G401 (cell line): Measurements from ENCODE around the gene UNC93B1. TPM values are rescaled to one million over a fixed set of nuclear protein-coding genes. Genes with fewer than 3 reads are reported as not detected.

Source experiments
- DNase-seq: peaks from one replicate; pipeline ENCODE4 v3.0.0-alpha.2; 2015; ENCODE audit warnings: low spot score
- in situ Hi-C: cut with HindIII; loops from 2 replicates; pipeline ENCODE4 v1.10.0; 2016; ENCODE audit warnings: low sequenced_read_pairs, mixed read lengths
- total RNA-seq: library from RNA; depleted of rRNA; stranded (reverse); fragments of >200 nt; shearing (Covaris generic); gene quantifications from 2 replicates; pipeline ENCODE4 v1.2.3, GENCODE V29; 2014

UNC93B1 gene
- total RNA-seq, 1 experiment from 2014 or later: 17.8 TPM

DNA sequence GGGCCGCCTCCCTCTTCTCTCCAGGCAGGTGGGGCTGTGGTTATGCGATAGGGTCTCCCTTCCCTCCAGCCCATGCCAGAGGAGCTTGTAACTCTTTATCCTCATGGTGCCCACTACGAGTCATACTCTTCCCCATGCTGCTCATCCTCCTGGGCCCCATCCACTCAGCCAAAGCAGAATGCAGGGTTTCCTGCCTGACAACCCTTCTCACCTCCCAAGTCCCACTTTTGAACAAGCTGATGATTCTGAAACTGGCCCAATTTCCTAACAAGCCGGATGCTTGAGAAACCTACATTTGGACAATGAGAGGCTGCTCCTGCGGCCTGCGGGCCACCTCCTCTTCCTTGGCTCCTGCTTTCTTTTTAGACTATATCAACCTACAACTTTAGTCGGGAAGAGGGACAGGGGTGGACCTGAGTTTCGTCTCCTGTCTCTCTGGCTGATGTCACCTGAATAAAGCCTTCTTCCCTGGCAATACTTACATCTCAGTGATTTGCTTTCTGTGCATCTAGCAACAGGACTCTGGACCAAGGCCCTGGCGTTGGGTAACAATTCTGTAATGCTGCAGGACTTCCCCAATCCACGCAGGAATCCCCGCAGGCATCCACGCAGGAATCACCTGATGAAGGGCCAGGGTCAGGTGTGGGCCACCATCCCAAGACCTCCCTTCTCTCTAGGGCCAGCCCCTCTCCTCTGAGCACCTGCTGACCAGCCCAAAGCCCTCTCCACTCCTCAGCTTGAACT is 25.1 kb upstream of the UNC93B1 start:
- DNase-seq: no peak
- in situ Hi-C loops: no loop called here

DNA sequence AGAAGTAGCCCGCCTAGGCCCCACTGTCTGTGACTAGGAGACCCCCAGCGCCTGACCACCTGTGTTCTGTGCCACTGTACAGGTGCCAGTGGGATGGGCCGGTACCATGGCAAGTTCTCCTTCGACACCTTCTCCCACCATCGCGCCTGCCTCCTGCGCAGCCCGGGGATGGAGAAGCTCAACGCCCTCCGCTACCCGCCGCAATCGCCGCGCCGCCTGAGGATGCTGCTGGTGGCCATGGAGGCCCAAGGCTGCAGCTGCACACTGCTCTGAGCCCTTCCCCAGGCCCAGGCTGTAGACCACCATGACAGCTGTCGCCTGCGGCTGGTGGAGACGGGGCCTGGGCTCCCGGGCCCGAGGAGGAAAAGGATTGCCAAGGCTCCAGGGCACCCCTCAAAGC is 23.8 kb upstream of the UNC93B1 start:
- in situ Hi-C loops: no loop called here
- DNase-seq: no peak

DNA sequence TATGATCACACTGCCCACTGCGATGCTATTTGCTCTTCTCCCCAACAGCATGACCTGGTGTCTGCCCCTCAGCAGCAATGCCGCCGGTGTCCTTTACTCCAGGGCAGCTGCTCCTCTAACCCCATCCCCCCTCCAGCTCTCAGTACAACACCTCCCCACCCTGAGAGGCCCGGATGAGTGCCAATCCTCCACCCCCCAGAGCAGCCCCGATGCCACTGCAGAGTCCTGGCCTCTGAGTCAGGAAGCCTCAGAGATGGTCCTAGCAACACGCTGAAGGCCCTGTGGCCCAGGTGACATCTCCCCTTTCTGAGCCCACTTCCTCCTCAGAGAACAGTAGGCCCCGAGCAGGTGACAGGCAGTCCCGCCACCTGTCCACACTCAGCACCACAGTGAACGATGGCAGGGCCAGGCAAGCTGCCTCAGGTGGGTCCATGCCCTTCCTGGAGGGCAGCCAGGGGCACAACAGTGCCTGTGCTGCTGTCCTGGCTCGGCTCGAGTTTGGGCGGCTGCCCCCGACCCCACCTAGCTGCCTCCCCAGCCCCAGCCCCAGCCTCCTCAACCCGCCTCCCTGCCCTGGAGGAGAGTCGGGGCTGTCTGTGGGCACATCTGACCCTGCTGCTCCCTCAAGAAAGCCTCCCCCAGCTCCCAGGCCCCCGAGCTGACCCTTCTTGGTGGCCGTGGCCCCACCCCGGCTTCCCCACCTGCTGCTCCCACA is 22.7 kb upstream of the UNC93B1 start:
- DNase-seq: no peak
- in situ Hi-C loops: no loop called here

DNA sequence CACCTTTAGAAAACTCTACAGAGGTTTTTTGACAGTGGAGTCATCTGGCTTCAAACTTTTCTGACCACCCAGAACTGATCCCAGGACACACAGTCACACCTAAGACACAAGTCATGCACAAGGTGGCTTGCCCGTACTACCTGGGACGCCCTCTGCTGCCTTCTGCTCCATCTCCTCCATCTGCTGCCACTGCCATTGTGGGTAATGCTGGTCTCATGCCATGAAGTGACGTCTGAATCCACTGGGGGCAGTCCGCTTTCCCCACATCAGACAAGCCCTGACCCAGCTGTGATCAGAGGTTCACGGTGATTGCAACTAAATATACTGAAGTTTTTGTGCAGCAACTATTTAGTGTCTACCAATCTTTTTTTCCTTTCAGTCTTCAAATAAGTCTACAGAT is 21.1 kb upstream of the UNC93B1 start:
- DNase-seq: no peak
- in situ Hi-C loops: no loop called here

DNA sequence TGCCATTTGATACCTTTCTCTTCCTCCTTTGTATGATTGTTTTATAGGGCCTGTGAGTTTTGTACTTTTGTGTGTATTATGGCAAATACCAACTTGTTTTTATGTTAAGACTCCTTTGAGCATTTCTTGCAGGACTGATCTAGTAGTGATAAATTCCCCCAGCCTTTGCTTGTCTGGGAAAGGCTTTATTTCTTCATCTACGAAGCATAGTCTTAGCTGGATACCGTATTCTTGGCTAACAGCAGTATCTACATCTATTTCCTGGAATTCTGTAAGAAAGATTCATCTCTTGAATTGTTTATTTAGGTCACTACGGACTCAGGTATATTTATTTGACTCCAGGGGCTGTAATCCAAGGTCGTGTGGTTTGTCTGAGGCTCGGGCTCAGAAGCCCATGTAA is 20.6 kb upstream of the UNC93B1 start:
- in situ Hi-C loops: no loop called here
- no peak for DNase-seq

DNA sequence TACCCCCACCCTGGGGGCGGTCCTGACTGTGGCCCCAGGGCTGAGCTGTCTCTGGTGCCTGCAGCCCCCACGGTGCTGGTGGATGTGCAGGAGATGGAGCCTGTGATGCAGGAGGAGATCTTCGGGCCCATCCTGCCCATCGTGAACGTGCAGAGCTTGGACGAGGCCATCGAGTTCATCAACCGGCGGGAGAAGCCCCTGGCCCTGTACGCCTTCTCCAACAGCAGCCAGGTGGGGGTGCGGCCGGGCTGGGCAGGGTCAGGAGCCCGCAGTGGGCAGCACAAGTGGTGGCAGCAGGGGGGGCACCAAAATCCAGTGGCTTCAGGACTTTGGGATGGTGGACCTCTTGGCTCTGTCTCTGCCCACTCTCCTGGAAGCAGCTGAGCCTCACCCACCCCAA is 18.6 kb upstream of the UNC93B1 start:
- DNase-seq: no peak
- in situ Hi-C loops: no loop called here

DNA sequence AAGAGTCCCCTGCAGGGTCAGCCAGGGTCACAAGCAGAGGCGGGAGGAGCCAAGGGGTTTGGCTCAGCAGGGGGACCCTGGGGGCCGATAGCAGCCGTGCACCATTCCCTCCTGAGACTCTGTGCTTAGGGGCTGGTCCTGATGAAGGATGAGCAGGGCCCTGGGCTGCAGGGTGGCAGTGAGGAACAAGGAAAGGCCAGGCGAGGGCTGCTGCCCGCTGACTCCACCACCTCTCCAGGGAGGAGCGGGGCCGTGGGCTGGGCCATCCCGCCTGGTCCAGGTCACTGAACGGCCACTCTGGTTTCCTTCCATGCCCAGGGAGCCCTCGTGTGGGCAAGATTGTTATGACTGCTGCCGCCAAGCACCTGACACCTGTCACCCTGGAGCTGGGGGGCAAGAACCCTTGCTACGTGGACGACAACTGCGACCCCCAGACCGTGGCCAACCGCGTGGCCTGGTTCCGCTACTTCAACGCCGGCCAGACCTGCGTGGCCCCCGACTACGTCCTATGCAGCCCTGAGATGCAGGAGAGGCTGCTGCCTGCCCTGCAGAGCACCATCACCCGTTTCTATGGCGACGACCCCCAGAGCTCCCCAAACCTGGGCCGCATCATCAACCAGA is 17.4 kb upstream of the UNC93B1 start:
- in situ Hi-C loops: no loop called here
- no peak for DNase-seq

DNA sequence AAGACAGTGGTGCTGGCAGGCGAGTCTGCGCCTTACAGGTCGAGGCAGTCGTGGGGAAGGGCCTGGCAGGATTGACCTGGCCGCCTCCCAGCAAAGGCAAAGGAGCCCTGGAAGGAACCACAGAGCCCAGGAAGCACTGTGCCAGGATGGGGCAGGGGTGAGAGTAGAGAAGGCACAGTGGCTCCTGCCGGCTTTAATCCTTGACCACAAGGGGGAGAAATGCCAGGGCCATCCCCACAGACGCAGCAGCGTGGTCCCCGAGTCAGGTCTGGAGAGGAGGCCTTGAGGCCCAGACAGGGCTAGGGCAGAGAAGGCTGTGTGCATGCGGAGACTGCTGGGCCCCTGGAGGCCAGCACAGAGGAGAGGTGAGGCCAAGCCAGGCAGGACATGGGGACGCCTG is 16.7 kb upstream of the UNC93B1 start:
- in situ Hi-C loops: no loop called here
- DNase-seq: no peak

DNA sequence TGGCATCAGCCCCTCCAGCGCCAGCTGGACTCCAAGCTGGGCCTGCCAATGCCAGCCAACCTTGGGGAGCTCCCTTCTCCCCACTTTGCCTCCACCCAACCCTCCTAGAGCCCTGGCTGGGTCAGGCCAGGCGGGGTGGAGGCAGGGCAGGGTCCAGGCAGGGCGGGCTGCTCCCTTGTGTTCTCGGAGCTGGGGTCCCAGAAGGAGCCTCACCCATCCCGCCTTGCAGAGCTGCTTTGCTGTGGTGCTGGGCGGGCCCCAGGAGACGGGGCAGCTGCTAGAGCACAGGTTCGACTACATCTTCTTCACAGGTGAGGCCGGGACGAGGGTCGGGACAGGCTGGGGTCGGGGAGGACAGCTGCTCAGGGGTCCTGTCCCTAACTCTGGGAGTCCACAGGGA is 15.6 kb upstream of the UNC93B1 start:
- no peak for DNase-seq
- in situ Hi-C loops: no loop called here

DNA sequence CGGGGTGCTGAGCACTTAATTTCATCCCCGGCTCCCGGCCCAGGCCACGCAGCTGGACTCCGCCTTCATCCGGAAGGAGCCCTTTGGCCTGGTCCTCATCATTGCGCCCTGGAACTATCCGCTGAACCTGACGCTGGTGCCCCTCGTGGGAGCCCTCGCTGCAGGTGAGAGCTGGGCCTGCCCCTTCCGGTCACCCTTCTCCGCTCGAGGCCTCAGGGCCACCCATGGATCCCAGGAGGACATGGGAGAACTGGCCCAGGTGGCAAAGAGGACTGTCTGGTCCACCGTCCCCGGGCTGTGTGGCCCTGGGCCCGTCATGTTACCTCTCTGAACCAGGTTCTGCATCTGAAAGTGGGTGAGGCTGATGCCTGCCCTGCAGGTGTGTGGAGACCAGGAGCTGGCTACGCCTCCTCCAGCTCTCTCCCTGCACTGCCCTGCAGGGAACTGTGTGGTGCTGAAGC is 14.9 kb upstream of the UNC93B1 start:
- DNase-seq: no peak
- in situ Hi-C loops: no loop called here

DNA sequence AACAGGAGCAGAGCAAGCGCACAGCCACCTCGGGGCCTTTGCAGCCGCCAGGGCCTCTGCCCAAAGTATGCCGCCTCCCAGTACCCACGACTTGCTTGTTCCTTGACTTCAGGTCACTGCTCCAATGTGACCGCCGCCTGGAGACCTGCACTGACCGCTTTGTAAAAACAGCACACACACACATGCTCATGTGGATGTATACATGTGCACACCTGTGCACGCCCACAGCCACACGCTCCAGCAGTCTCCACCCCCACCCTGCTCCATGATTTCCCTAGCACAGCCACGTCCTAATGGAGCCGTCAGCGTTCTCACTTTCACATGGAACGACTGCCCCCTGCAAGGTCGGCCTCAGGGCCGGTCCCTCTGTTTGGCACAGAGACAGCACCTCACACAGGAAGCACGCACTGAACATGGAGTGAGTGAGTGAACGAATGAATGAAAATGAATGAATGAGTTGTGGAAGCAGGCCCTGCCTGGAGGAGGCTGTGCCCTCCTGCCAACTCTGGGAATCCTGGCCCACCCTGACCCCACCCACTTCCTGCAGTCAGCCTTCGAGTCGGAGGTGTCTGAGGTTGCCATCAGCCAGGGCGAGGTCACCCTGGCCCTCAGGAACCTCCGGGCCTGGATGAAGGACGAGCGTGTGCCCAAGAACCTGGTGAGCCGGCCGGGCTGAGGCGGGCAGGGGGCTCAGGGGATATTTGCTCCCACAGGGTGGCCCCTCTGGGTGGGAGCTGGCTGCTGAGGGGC is 14.3 kb upstream of the UNC93B1 start:
- in situ Hi-C loops: no loop called here
- no peak for DNase-seq

DNA sequence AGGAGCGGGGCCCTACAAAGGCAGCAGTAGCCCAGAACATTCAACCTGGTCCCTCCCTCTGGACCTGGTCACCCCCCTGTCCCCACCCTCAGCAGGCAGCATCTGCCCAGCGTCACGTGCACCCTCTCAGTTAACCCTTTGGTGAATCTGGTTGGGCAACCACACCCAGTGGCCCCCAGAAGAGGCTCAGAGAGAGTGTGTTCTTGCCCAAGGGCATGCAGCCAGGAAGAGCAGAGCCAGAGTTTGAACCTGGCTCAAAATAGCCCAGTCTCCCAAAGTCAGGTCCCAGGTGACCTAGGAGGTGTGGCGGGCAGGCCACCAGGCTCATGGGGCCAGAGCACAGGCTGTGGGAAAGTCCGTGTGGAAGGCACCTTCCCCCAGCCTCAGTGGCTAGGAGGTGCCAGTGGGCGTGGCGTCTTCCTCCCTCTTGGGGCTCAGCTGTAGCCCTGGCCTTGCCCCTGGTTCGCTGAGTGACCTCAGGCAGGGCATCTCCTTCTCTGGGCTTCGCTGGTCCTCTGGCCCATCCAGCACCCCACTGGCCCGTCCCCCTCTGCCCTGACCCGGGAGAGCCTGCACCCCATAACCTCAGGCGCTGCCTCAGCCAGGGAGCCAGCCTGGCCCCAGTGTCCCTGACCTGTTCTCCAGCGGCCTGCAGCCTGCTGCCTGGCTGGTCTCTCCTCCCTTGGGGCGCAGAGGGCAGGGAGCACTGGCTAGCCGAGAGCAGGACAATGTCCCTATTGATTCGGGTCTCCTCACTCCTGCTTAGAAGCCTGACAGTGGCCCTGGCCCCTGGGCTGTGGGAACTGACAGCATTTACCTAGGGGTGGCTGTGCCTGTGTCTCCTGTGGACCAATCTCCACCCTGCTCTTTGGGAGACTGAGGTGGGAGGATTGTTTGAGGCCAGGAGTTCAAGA is 13.3 kb upstream of the UNC93B1 start:
- no peak for DNase-seq

DNA sequence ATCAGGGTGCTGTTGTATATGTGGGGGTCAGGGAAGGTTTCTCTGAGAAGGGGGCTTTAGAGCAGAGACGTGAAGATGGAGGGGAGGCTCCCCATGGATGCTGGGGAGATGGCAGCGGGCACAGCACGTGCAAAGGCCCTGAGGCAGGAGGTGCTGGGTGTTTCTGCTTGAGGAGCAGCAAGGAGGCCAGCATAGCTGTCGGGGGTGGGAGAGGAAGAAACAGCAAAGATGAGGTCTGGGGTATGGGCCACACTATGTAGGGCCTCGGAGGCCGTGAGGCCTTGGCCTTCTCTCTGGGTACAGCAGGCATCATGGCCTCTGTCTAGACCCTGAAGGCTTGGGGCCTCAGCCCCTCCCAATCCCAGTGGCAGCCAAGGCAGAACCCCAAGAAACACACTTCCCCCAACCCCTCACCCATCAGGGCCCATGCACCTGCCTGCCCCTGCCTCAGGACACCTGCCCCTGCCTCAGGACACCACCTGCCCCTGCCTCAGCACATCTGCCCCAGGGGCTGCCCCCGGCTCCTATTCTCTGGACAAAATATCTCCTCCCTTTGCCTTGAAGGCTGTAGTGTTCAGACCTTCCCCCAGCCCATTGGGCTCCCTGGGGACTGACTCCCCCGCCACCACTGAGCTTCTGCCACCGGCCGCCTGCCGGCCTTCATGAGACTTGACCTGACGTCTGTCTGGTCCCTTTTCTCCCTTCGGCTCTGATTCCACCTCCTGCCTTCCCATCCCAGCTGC is 12.4 kb upstream of the UNC93B1 start:
- in situ Hi-C loops: no loop called here
- DNase-seq: no peak

More for the DNA sequence above, 13.3 kb upstream of the UNC93B1 start:
- in situ Hi-C loops: no loop called here

DNA sequence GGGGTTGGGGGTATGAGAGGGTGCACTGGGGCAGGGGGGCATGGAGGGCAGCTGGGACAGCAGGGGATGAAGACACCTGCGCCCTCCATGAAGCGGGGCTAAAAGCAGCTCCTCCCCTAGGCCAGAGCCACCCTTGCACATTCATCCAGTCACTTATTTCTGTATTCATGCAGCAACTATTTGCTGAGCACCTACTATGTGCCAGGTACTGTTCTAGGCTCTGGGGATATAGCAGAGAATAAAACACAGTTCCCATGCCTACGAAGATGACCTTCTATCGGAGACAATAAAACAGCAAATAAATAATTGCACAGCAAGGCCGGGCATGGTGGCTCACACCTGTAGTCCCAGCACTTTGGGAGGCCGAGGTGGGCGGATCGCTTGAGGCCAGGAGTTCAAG is 11.6 kb upstream of the UNC93B1 start:
- in situ Hi-C loops: no loop called here
- DNase-seq: no peak

DNA sequence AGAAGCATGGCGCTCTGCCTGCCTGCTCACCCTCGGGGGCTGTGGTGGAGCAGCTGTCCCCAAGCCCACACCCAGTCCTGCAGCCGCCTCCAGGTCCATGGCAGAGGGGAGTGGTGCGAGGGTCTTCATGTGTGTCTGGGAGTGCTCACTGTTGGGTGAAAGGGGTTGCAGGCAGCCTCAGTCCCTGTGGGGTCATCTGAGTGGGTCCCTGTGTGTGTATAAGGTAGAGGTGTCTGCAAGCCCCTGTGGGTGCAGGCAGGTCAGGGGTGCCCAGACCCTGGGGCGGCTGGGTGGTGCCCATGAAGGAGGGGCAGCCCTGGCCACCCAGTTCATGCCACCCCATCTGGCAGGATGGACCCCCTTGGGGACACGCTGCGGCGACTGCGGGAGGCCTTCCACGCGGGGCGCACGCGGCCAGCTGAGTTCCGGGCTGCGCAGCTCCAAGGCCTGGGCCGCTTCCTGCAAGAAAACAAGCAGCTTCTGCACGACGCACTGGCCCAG is 11.1 kb upstream of the UNC93B1 start:
- DNase-seq: no peak
- in situ Hi-C loops: no loop called here

DNA sequence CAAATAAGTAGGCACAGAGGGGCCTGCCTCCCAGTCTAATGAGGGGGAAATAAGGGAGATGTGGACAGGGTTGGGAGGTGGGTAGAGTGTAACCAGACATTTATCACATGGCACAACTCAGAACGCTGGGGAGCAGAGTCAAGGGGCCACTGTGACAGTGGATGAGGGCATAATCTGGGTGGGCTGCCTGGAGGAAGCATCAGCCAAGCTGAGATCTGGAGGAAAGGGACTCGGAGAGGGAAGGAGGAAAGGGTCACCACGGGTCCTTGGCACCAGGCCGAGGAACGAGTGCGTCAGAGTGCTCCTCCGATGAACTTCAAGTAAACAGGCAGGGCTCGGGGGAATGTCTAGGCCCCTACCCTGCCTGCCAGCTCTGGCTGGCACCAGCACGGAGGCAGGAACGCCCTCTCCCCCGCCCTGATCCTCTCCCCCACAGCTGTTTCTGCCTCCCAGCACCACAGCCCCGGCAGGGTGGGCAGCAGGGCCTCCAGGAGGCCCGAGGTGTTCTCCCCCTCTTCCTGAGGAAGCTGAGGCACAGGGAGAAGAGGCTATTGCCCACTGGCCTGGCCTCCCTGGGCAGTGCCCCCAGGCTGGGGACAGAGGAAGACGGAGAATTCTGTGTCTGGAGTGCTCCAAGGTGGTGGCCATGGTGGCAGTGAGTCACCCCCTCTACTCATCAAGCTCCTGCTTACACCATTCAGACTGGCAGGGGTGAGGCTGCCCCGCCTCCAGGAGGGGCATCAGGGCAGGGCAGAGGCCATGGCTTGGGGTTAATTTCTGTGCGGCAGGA is 10.5 kb upstream of the UNC93B1 start:
- no peak for DNase-seq

DNA sequence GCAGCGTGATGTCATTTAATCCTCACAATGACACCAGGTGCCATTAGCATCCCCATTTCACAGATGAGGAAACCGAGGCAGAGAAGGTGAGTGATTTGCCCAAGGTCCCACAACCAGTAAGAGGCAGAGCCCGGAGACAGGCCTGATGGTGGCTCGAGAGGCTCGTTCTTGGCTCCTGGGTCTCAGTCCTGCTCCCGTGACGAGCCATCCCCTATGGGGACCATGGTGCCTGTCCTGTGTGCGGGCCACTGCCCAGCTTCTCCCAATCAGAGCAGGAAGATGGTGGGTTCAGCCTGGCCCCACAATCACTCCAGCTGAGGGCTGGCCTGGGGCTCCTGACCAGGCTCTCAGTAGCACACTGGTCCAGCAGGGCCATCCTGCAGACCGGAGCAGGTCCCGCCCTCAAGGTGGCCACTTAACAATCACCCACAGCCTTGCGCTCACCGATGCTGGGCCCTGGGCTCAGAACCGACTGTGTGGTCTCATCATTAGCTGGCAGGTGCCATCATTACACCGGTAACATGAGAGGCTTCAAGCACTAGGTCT is 9.8 kb upstream of the UNC93B1 start:
- no peak for DNase-seq
- in situ Hi-C loops: no loop called here

More for the DNA sequence above, 10.5 kb upstream of the UNC93B1 start:
- in situ Hi-C loops: no loop called here
